Lung (tissue), 12 donors: Measurements from ENCODE around the gene SLC6A2. TPM values are rescaled to one million over a fixed set of nuclear protein-coding genes. Genes with fewer than 3 reads are reported as not detected.

Experiments
- ATAC-seq: fragments of 200-7000 bp; cut with Tn5 transposase; one replicate; pipeline ENCODE4 v1.9.1; 2020; ENCODE audit warnings: moderate number of reproducible peaks; ENCODE audit not compliant: insufficient read depth, low FRiP score
- DNase-seq, 3 donors: peaks; one replicate each; pipeline ENCODE4 v3.0.0-alpha.2; 2013 to 2017
- H3K27ac ChIP-seq, 2 donors: one replicate each; pipeline ENCODE4 v1.5.1; 2013; ENCODE audit warnings: mild to moderate bottlenecking in 2 of 2, moderate library complexity in 2 of 2, control low read depth in 1 of 2, inconsistent platforms in 1 of 2, low read depth in 1 of 2, low read length in 1 of 2
- H3K27me3 ChIP-seq, 3 donors: one replicate each; pipeline ENCODE4 v1.5.1; 2013; ENCODE audit warnings: low read length in 2 of 3; ENCODE audit not compliant: control insufficient read depth in 3 of 3, insufficient read depth in 3 of 3
- H3K36me3 ChIP-seq, 4 donors: one replicate each; pipeline ENCODE4 v1.5.1; 2013; ENCODE audit warnings: low read length in 4 of 4, mild to moderate bottlenecking in 1 of 4, moderate library complexity in 1 of 4; ENCODE audit not compliant: control insufficient read depth in 4 of 4, insufficient read depth in 4 of 4
- H3K4me1 ChIP-seq, 5 donors: one replicate each; pipeline ENCODE4 v1.5.1; 2013; ENCODE audit warnings: low read length in 5 of 5, mild to moderate bottlenecking in 2 of 5, moderate library complexity in 1 of 5; ENCODE audit not compliant: control insufficient read depth in 5 of 5, insufficient read depth in 5 of 5
- H3K4me3 ChIP-seq: one replicate; pipeline ENCODE4 v1.5.1; 2013; ENCODE audit warnings: mild to moderate bottlenecking, control low read depth, moderate library complexity
- H3K9ac ChIP-seq, 2 donors: one replicate each; pipeline ENCODE4 v1.5.1; 2013; ENCODE audit warnings: low read length in 2 of 2, control low read depth in 1 of 2; ENCODE audit not compliant: insufficient read depth in 1 of 2
- H3K9me3 ChIP-seq, 4 donors: one replicate each; pipeline ENCODE4 v1.5.1; 2013; ENCODE audit warnings: low read length in 3 of 4, mild to moderate bottlenecking in 1 of 4, moderate library complexity in 1 of 4; ENCODE audit not compliant: control insufficient read depth in 4 of 4, insufficient read depth in 3 of 4
- CTCF ChIP-seq: IDR thresholded peaks from 2 replicates; pipeline ENCODE4 v1.5.1; 2012; ENCODE audit warnings: mild to moderate bottlenecking; ENCODE audit errors: control extremely low read depth, extremely low read depth
- WGBS, 2 donors: extraction: QIAGEN DNeasy Blood & Tissue Kit; methylation state at CpG; one replicate each; pipeline ENCODE4 v1.1.7; 2013; 5-methylcytosine and 5-hydroxymethylcytosine counted together
- polyA plus RNA-seq, 2 donors: library from polyadenylated mRNA; stranded (reverse); fragments of 200-250 nt; gene quantifications; one replicate each; pipeline ENCODE4 v1.2.1, GENCODE V29; 2013
- total RNA-seq, 2 donors: library from RNA; depleted of rRNA in 1 of 2; stranded (reverse); fragments of >200 nt in 1 of 2; gene quantifications; one replicate each; pipeline ENCODE4 v1.2.1, GENCODE V29; 2014 to 2021
- donor health status: control.
- donor health status: control.
- donor health status: Bipolar disorder and iron deficiency.
- donor health status: healthy.
- donor health status: DM: yes; HTN: yes; CAD: no.

Gene SLC6A2
- total and polyA plus RNA-seq, 4 donors: 0.02 to 0.26 TPM; not detected in 2

- H3K9ac ChIP-seq: no peak overlapping the region
- peaks cover 0 to 13% (median 4%) of the 10 kb centered on the region in 3 donors for H3K27me3 ChIP-seq
- ATAC-seq: no peak
- H3K36me3 ChIP-seq: no peaks in the 10 kb centered on the region
- H3K4me3 ChIP-seq: no peak overlapping the region
- no peak for DNase-seq
- H3K4me1 ChIP-seq: peaks cover 0 to 2% (median 0%) of the 10 kb centered on the region in 5 donors
- WGBS, 2 donors: 83 to 86% methylated on average over 4 of the region's 4 CpGs
- no peak overlapping the region for H3K27ac ChIP-seq
- peaks cover 0 to 1% (median 0%) of the 10 kb centered on the region in 4 donors for H3K9me3 ChIP-seq
- TF ChIP-seq CTCF: no peak
Observed at GRCh38 chr16:55645986-55646385, 9.8 kb upstream of the SLC6A2 start.

GRCh38 chr16:55647343-55647742 lies 8.4 kb upstream of the SLC6A2 start:
- Histone ChIP-seq H3K27me3 (peaks cover 0 to 27% (median 6%) of the 10 kb centered on the region in 3 donors), H3K27ac (no peak overlapping the region), H3K9ac (no peak overlapping the region), H3K9me3 (peaks cover 0 to 1% (median 0%) of the 10 kb centered on the region in 4 donors), H3K4me1 (no peaks in the 10 kb centered on the region), H3K36me3 (no peaks in the 10 kb centered on the region), H3K4me3 (no peak overlapping the region)
- no peak for ATAC-seq
- WGBS, 2 donors: 83 to 86% methylated on average over 4 of the region's 4 CpGs
- DNase-seq: no peak
- TF ChIP-seq CTCF: no peak

GRCh38 chr16:55647798-55648197 lies 8.0 kb upstream of the SLC6A2 start:
- Histone ChIP-seq H3K4me3 (no peak overlapping the region), H3K9ac (no peak overlapping the region), H3K27ac (no peak overlapping the region), H3K27me3 (peaks cover 0 to 31% (median 8%) of the 10 kb centered on the region in 3 donors), H3K36me3 (no peaks in the 10 kb centered on the region), H3K9me3 (peaks cover 0 to 1% (median 0%) of the 10 kb centered on the region in 4 donors), H3K4me1 (no peaks in the 10 kb centered on the region)
- TF ChIP-seq CTCF: no peak
- ATAC-seq (no peak), DNase-seq (no peak)
